ENCODE results near the gene PLRG1.

PLRG1 gene

DNA sequence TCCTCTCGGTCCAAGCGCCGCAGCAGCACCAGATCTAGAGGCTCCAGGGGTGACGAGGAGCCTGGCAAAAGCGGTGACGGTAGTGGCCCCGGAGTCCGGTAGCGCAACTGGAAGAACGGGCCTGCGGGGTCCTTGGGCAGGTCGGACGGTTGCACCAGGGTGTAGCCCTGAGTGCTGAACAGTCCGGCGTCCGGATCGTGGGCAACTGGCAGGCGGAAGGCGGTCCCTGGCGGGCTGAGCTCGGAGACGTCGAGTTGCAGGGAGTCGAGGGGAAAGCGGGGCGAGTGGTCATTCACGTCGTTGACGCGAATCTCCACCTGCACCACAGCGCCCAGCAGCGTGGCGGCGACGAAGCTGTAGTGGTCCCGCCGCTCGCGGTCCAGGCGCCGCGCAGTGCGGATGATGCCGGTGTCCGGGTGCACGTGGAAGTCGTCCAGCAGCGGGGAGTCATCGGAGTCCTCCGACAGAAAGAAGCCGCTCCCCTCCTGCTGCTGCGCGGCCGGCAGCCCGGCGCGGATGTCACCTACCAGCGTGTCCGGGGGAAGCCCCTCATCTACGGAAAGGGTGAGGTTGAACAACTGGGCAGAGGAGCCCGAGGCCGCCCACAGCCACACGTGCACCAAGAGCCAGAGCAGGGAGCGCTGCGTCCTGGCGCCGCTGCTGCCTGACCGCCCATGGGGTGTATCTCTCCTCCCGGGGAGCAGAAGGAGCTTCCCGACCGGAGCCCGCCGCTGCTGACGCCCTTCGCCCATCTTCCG lies 59.4 kb downstream of the PLRG1 start:
- Histone ChIP-seq H3K9me2 (replicated peaks; ENCODE audit: low read depth, low read length) (no peaks in the 10 kb centered on the region), H3K9me3 (ENCODE audit: insufficient read depth, low read depth, low read length) (no peaks in the 10 kb centered on the region), H3K79me2 (ENCODE audit: insufficient read depth, low read length) (no peaks in the 10 kb centered on the region), H3K9ac (ENCODE audit: low read depth, low read length, poor library complexity, severe bottlenecking) (no peak overlapping the region), H4K20me1 (ENCODE audit: insufficient read depth, low read length, poor library complexity, severe bottlenecking) (no peaks in the 10 kb centered on the region), H3F3A (ENCODE audit: low read depth) (no peaks in the 10 kb centered on the region), H2AFZ (ENCODE audit: low read length) (no peak overlapping the region), H3K4me1 (ENCODE audit: insufficient read depth, low read length, poor library complexity, severe bottlenecking) (peaks cover 4% of the 10 kb centered on the region), H3K4me2 (ENCODE audit: low read depth, low read length, poor library complexity, severe bottlenecking) (no peak overlapping the region), H3K27me3 (ENCODE audit: insufficient read depth, low read length, poor library complexity, severe bottlenecking) (no peaks in the 10 kb centered on the region), H3K4me3 (ENCODE audit: low read length, poor library complexity, severe bottlenecking) (no peak overlapping the region), H3K36me3 (ENCODE audit: insufficient read depth, low read length) (no peaks in the 10 kb centered on the region)
- TF ChIP-seq EZH2phosphoT487 (IDR thresholded peaks at IDR 0.05; ENCODE audit: borderline replicate concordance): no peak
- TF ChIP-seq, protein P1, sequence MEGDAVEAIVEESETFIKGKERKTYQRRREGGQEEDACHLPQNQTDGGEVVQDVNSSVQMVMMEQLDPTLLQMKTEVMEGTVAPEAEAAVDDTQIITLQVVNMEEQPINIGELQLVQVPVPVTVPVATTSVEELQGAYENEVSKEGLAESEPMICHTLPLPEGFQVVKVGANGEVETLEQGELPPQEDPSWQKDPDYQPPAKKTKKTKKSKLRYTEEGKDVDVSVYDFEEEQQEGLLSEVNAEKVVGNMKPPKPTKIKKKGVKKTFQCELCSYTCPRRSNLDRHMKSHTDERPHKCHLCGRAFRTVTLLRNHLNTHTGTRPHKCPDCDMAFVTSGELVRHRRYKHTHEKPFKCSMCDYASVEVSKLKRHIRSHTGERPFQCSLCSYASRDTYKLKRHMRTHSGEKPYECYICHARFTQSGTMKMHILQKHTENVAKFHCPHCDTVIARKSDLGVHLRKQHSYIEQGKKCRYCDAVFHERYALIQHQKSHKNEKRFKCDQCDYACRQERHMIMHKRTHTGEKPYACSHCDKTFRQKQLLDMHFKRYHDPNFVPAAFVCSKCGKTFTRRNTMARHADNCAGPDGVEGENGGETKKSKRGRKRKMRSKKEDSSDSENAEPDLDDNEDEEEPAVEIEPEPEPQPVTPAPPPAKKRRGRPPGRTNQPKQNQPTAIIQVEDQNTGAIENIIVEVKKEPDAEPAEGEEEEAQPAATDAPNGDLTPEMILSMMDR (conservative IDR thresholded peaks at IDR 0.05; ENCODE audit: low read length): no peak

DNA sequence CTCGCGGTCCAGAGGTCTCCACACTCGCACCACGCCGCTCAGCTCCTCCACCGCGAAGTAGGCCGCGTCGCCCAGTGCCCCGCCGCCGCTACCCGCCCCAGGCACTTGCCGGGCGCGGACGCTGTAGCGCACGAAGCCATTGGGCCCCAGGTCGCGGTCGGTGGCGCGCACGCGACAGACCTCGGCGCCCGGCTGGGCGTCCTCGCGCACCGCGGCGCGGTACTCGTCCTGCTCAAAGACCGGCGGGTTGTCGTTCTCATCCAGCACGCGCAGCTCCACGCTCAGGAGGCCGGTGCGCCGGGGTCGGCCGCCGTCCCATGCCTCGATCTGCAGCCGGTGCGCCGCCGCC lies 60.0 kb downstream of the PLRG1 start:
- no peaks in the 10 kb centered on the region for H3K79me2 ChIP-seq (ENCODE audit: insufficient read depth, low read length)
- no peaks in the 10 kb centered on the region for H3K27me3 ChIP-seq (ENCODE audit: insufficient read depth, low read length, poor library complexity, severe bottlenecking)
- H4K20me1 ChIP-seq (ENCODE audit: insufficient read depth, low read length, poor library complexity, severe bottlenecking): no peaks in the 10 kb centered on the region
- H3K9me2 ChIP-seq (replicated peaks; ENCODE audit: low read depth, low read length): no peaks in the 10 kb centered on the region
- no peaks in the 10 kb centered on the region for H3K36me3 ChIP-seq (ENCODE audit: insufficient read depth, low read length)
- no peaks in the 10 kb centered on the region for H3F3A ChIP-seq (ENCODE audit: low read depth)
- TF ChIP-seq, protein P1 (conservative IDR thresholded peaks at IDR 0.05; ENCODE audit: low read length): no peak
- no peak for TF ChIP-seq EZH2phosphoT487 (IDR thresholded peaks at IDR 0.05; ENCODE audit: borderline replicate concordance)
- peaks cover 4% of the 10 kb centered on the region for H3K4me1 ChIP-seq (ENCODE audit: insufficient read depth, low read length, poor library complexity, severe bottlenecking)
- H2AFZ ChIP-seq (ENCODE audit: low read length): no peak overlapping the region
- H3K4me3 ChIP-seq (ENCODE audit: low read length, poor library complexity, severe bottlenecking): no peak overlapping the region
- no peaks in the 10 kb centered on the region for H3K9me3 ChIP-seq (ENCODE audit: insufficient read depth, low read depth, low read length)
- no peak overlapping the region for H3K9ac ChIP-seq (ENCODE audit: low read depth, low read length, poor library complexity, severe bottlenecking)
- no peak overlapping the region for H3K4me2 ChIP-seq (ENCODE audit: low read depth, low read length, poor library complexity, severe bottlenecking)

- Histone ChIP-seq H3K79me2 (ENCODE audit: insufficient read depth, low read length) (no peaks in the 10 kb centered on the region), H3K4me3 (ENCODE audit: low read length, poor library complexity, severe bottlenecking) (no peak overlapping the region), H3K4me2 (ENCODE audit: low read depth, low read length, poor library complexity, severe bottlenecking) (no peak overlapping the region), H3K9ac (ENCODE audit: low read depth, low read length, poor library complexity, severe bottlenecking) (no peak overlapping the region), H3K9me2 (replicated peaks; ENCODE audit: low read depth, low read length) (no peaks in the 10 kb centered on the region), H3K4me1 (ENCODE audit: insufficient read depth, low read length, poor library complexity, severe bottlenecking) (peaks cover 4% of the 10 kb centered on the region), H4K20me1 (ENCODE audit: insufficient read depth, low read length, poor library complexity, severe bottlenecking) (no peaks in the 10 kb centered on the region), H3K36me3 (ENCODE audit: insufficient read depth, low read length) (no peaks in the 10 kb centered on the region), H3K27me3 (ENCODE audit: insufficient read depth, low read length, poor library complexity, severe bottlenecking) (no peaks in the 10 kb centered on the region), H3K9me3 (ENCODE audit: insufficient read depth, low read depth, low read length) (no peaks in the 10 kb centered on the region), H2AFZ (ENCODE audit: low read length) (no peak overlapping the region), H3F3A (ENCODE audit: low read depth) (no peaks in the 10 kb centered on the region)
- TF ChIP-seq EZH2phosphoT487 (IDR thresholded peaks at IDR 0.05; ENCODE audit: borderline replicate concordance): no peak
- TF ChIP-seq, protein P1 (conservative IDR thresholded peaks at IDR 0.05; ENCODE audit: low read length): no peak
Measured at GRCh38 chr4:154489558-154490233, 60.5 kb downstream of the PLRG1 start.
